H9 (cell line): ENCODE results near the gene PIGS. TPM values are rescaled to one million over a fixed set of nuclear protein-coding genes. Genes with fewer than 3 reads are reported as not detected.
A peak's percentile ranks its signal among the peaks of the same experiment; 100 is the strongest.

Experiments used
- DNase-seq: peaks from one replicate; pipeline ENCODE4 v3.0.0-alpha.2; 2017
- H2AFZ ChIP-seq: one replicate; pipeline ENCODE4 v1.6.1; 2013; ENCODE audit warnings: mild to moderate bottlenecking, low read length, control low read depth, moderate library complexity
- H2AK5ac ChIP-seq: 2 replicates; pipeline ENCODE4 v1.6.1; 2013; ENCODE audit warnings: low read length, control low read depth, mixed read lengths; ENCODE audit not compliant: insufficient read length
- H2BK120ac ChIP-seq: one replicate; pipeline ENCODE4 v1.6.1; 2013; ENCODE audit warnings: low read depth, mild to moderate bottlenecking, low read length, control low read depth, inconsistent platforms; ENCODE audit not compliant: poor library complexity, severe bottlenecking
- H2BK12ac ChIP-seq: 2 replicates; pipeline ENCODE4 v1.6.1; 2013; ENCODE audit warnings: low read length, control low read depth, mixed read lengths, low read depth; ENCODE audit not compliant: insufficient read length
- H2BK15ac ChIP-seq: 2 replicates; pipeline ENCODE4 v1.6.1; 2013; ENCODE audit warnings: low read depth, low read length, control low read depth
- H2BK20ac ChIP-seq: one replicate; pipeline ENCODE4 v1.6.1; 2013; ENCODE audit warnings: low read depth, mild to moderate bottlenecking, low read length, control low read depth, inconsistent platforms; ENCODE audit not compliant: poor library complexity, severe bottlenecking
- H2BK5ac ChIP-seq: 2 replicates; pipeline ENCODE4 v1.6.1; 2013; ENCODE audit warnings: low read length, control low read depth, mixed read lengths; ENCODE audit not compliant: insufficient read length
- H3K14ac ChIP-seq: 2 replicates; pipeline ENCODE4 v1.6.1; 2013; ENCODE audit warnings: low read length, control low read depth; ENCODE audit not compliant: insufficient read depth
- H3K18ac ChIP-seq: 2 replicates; pipeline ENCODE4 v1.6.1; 2013; ENCODE audit warnings: low read depth, mild to moderate bottlenecking, mixed read lengths, low read length, control low read depth; ENCODE audit not compliant: insufficient read length
- H3K23ac ChIP-seq: 2 replicates; pipeline ENCODE4 v1.6.1; 2013; ENCODE audit warnings: low read length, control low read depth, mixed read lengths, low read depth; ENCODE audit not compliant: insufficient read length
- H3K23me2 ChIP-seq: 2 replicates; pipeline ENCODE4 v1.6.1; 2013; ENCODE audit warnings: low read depth, mild to moderate bottlenecking, mixed read lengths, low read length, control low read depth; ENCODE audit not compliant: insufficient read length, poor library complexity, severe bottlenecking
- H3K27ac ChIP-seq: 2 replicates; pipeline ENCODE4 v1.5.1; 2013; ENCODE audit warnings: low read length, control low read depth, mixed read lengths, low read depth; ENCODE audit not compliant: insufficient read length
- H3K27me3 ChIP-seq: 2 replicates; pipeline ENCODE4 v1.6.1; 2013; ENCODE audit warnings: low read length, control low read depth, inconsistent platforms; ENCODE audit not compliant: insufficient read depth
- H3K4ac ChIP-seq: 2 replicates; pipeline ENCODE4 v1.6.1; 2013; ENCODE audit warnings: low read depth, mild to moderate bottlenecking, control low read depth, inconsistent platforms, low read length, moderate library complexity
- H3K4me1 ChIP-seq: 2 replicates; pipeline ENCODE4 v1.6.1; 2013; ENCODE audit warnings: low read length, control low read depth, inconsistent platforms; ENCODE audit not compliant: insufficient read depth
- H3K4me2 ChIP-seq: 2 replicates; pipeline ENCODE4 v1.6.1; 2013; ENCODE audit warnings: low read length, control low read depth, mixed read lengths; ENCODE audit not compliant: insufficient read length, insufficient read depth
- H3K56ac ChIP-seq: 2 replicates; pipeline ENCODE4 v1.6.1; 2013; ENCODE audit warnings: low read depth, mild to moderate bottlenecking, mixed read lengths, low read length, control low read depth; ENCODE audit not compliant: insufficient read length
- H3K79me1 ChIP-seq: 2 replicates; pipeline ENCODE4 v1.6.1; 2013; ENCODE audit warnings: low read depth, mild to moderate bottlenecking, moderate library complexity, low read length, control low read depth, inconsistent platforms; ENCODE audit not compliant: insufficient read depth, poor library complexity, severe bottlenecking
- H3K79me2 ChIP-seq: 2 replicates; pipeline ENCODE4 v1.6.1; 2013; ENCODE audit warnings: low read length, control low read depth, inconsistent platforms; ENCODE audit not compliant: insufficient read depth
- H3K9ac ChIP-seq: 2 replicates; pipeline ENCODE4 v1.6.1; 2013; ENCODE audit warnings: low read length, control low read depth, mixed read lengths; ENCODE audit not compliant: insufficient read length; ENCODE audit errors: extremely low read depth
- H3K9me3 ChIP-seq: one replicate; pipeline ENCODE4 v1.6.1; 2013; ENCODE audit warnings: low read depth, low read length, inconsistent platforms; ENCODE audit not compliant: control insufficient read depth
- H3T11ph ChIP-seq: one replicate; pipeline ENCODE4 v1.6.1; 2013; ENCODE audit warnings: mild to moderate bottlenecking, low read length, control low read depth, inconsistent platforms
- H4K20me1 ChIP-seq: one replicate; pipeline ENCODE4 v1.6.1; 2013; ENCODE audit not compliant: control insufficient read depth, insufficient read length, insufficient read depth
- H4K5ac ChIP-seq: 2 replicates; pipeline ENCODE4 v1.6.1; 2013; ENCODE audit warnings: low read depth, mild to moderate bottlenecking, mixed read lengths, low read length, control low read depth; ENCODE audit not compliant: insufficient read length
- H4K8ac ChIP-seq: replicated peaks from 2 replicates; pipeline ENCODE4 v1.6.1; 2013; ENCODE audit warnings: low read length, control low read depth, mixed read lengths, low read depth; ENCODE audit not compliant: insufficient read length
- H4K91ac ChIP-seq: 2 replicates; pipeline ENCODE4 v1.6.1; 2013; ENCODE audit warnings: low read depth, mild to moderate bottlenecking, moderate library complexity, mixed read lengths, low read length, control low read depth; ENCODE audit not compliant: insufficient read length
- H3K27ac Mint-ChIP-seq, 3 experiments: 2 replicates in 2 of 3; 3 replicates in 1 of 3; pipeline ENCODE4 v1.8.0; 2020 to 2021; ENCODE audit warnings: mixed read lengths in 3 of 3, mild to moderate bottlenecking in 1 of 3, moderate library complexity in 1 of 3
- H3K27me3 Mint-ChIP-seq: 2 replicates; pipeline ENCODE4 v1.8.0; 2021; ENCODE audit warnings: low read depth, mild to moderate bottlenecking, moderate library complexity, mixed read lengths
- H3K36me3 Mint-ChIP-seq, 3 experiments: 2 replicates in 2 of 3; 3 replicates in 1 of 3; pipeline ENCODE4 v1.8.0; 2020 to 2021; ENCODE audit warnings: low read depth in 3 of 3, mixed read lengths in 3 of 3; ENCODE audit not compliant: insufficient read depth in 1 of 3
- H3K4me1 Mint-ChIP-seq, 2 experiments: 2 replicates each; pipeline ENCODE4 v1.8.0; 2020; ENCODE audit warnings: mixed read lengths in 2 of 2
- H3K4me3 Mint-ChIP-seq, 2 experiments: 2 replicates in 1 of 2; 3 replicates in 1 of 2; pipeline ENCODE4 v1.8.0; 2020 to 2021; ENCODE audit warnings: mild to moderate bottlenecking in 2 of 2, mixed read lengths in 2 of 2, moderate library complexity in 1 of 2
- H3K9me3 Mint-ChIP-seq, 2 experiments: 2 replicates in 1 of 2; 3 replicates in 1 of 2; pipeline ENCODE4 v1.8.0; 2020; ENCODE audit warnings: mild to moderate bottlenecking in 2 of 2, mixed read lengths in 2 of 2, moderate library complexity in 1 of 2
- WGBS: extraction: QIAGEN DNeasy Blood & Tissue Kit; methylation state at CpG from one replicate; pipeline ENCODE4 v1.1.7; 2013; ENCODE audit warnings: missing lambda C conversion rate, low lambda C conversion rate, mixed read lengths; ENCODE audit not compliant: insufficient read length; ENCODE audit errors: extremely low coverage; 5-methylcytosine and 5-hydroxymethylcytosine counted together
- total RNA-seq: library from RNA; stranded (reverse); gene quantifications from 2 replicates; pipeline ENCODE4 v1.2.1, GENCODE V29; 2021
- TF ChIP-seq, protein P1 (sequence below): fragments of 200-600 bp; sonication (generic); conservative IDR thresholded peaks from 3 replicates; pipeline ENCODE4 v1.8.0; 2021; ENCODE audit warnings: antibody characterized with exemption, mild to moderate bottlenecking

The PIGS gene
- total RNA-seq, 1 experiment from 2014 or later = 45.8 TPM

DNA sequence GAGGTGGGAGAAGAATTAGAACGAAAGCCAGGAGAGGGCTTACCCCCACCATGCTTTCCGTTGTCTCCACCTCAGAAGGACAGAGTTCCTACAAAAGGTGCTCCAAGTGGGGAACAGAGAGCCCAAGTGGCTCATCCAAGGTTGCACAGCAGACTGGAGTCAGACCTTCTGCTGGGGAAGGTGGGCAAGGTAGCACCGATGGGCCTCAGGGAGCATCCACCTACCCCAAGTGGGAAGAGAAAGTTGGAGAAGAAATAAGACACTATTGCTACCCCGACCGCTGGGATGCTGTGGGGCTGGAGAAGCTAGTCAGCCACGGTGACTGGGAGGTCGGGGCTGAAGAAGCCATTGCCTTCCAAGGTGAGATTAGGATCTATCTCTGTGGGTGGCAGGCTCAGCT is 40.4 kb downstream of the PIGS start:
- no peak overlapping the region for H3K27ac ChIP-seq
- H4K20me1 ChIP-seq = no peaks in the 10 kb centered on the region
- Mint-ChIP-seq H3K9me3 (no peaks in the 10 kb centered on the region), H3K27ac (peak overlapping the region in 1 of 3 experiments; percentile 63; a peak in 1 of 7 replicates), H3K36me3 (no peaks in the 10 kb centered on the region), H3K27me3 (peaks cover 12% of the 10 kb centered on the region), H3K4me1 (peaks cover 0 to 26% of the 10 kb centered on the region in 2 experiments; a peak in 2 of 4 replicates), H3K4me3 (no peak overlapping the region)
- no peak overlapping the region for H3K14ac ChIP-seq
- no peak overlapping the region for H2AK5ac ChIP-seq
- no peak overlapping the region for H3T11ph ChIP-seq
- H3K23ac ChIP-seq = no peak overlapping the region
- no peak overlapping the region for H2AFZ ChIP-seq
- H3K4me1 ChIP-seq = no peaks in the 10 kb centered on the region
- no peak overlapping the region for H3K4me2 ChIP-seq
- no peak overlapping the region for H2BK20ac ChIP-seq
- TF ChIP-seq, protein P1, sequence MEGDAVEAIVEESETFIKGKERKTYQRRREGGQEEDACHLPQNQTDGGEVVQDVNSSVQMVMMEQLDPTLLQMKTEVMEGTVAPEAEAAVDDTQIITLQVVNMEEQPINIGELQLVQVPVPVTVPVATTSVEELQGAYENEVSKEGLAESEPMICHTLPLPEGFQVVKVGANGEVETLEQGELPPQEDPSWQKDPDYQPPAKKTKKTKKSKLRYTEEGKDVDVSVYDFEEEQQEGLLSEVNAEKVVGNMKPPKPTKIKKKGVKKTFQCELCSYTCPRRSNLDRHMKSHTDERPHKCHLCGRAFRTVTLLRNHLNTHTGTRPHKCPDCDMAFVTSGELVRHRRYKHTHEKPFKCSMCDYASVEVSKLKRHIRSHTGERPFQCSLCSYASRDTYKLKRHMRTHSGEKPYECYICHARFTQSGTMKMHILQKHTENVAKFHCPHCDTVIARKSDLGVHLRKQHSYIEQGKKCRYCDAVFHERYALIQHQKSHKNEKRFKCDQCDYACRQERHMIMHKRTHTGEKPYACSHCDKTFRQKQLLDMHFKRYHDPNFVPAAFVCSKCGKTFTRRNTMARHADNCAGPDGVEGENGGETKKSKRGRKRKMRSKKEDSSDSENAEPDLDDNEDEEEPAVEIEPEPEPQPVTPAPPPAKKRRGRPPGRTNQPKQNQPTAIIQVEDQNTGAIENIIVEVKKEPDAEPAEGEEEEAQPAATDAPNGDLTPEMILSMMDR = no peak
- no peaks in the 10 kb centered on the region for H3K79me1 ChIP-seq
- no peak overlapping the region for H3K9ac ChIP-seq
- no peak overlapping the region for H2BK12ac ChIP-seq
- no peak overlapping the region for H3K18ac ChIP-seq
- no CpG with 5 or more reads among the region's 7 CpGs for WGBS
- no peaks in the 10 kb centered on the region for H3K27me3 ChIP-seq
- H3K56ac ChIP-seq = no peak overlapping the region
- H4K5ac ChIP-seq = no peak overlapping the region
- H4K8ac ChIP-seq = no peak overlapping the region
- no peak overlapping the region for H2BK15ac ChIP-seq
- DNase-seq = no peak
- no peak overlapping the region for H4K91ac ChIP-seq
- no peaks in the 10 kb centered on the region for H3K9me3 ChIP-seq
- no peaks in the 10 kb centered on the region for H3K79me2 ChIP-seq
- no peaks in the 10 kb centered on the region for H3K23me2 ChIP-seq
- H2BK120ac ChIP-seq = no peak overlapping the region
- H3K4ac ChIP-seq = no peak overlapping the region
- no peak overlapping the region for H2BK5ac ChIP-seq
